ENCODE results near the gene KASH5.

KASH5 gene

DNA sequence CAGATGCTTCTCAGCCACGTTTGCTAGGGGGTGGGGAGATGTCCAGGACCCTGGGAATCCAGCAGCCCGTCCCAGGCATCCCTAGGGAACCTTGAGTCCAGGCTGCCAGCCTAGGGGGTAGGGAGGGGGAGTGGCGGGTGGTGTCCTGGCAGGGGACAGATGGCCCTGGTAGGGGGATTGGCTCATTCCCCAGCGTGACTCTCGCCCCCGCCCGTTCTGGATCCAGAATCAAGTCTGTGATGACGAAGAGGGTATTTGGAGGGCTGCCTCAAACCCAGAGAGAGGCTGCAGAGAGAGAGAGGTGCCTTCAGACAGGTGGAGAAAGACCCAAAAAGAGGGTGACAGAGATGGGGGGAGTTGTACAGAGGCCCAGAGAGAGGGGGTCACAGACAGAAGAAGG lies 49.2 kb downstream of the KASH5 start:
- no peak overlapping the region for H3K4me3 ChIP-seq (replicated peaks; ENCODE audit: low read depth, low read length)
- TF ChIP-seq, protein P1, sequence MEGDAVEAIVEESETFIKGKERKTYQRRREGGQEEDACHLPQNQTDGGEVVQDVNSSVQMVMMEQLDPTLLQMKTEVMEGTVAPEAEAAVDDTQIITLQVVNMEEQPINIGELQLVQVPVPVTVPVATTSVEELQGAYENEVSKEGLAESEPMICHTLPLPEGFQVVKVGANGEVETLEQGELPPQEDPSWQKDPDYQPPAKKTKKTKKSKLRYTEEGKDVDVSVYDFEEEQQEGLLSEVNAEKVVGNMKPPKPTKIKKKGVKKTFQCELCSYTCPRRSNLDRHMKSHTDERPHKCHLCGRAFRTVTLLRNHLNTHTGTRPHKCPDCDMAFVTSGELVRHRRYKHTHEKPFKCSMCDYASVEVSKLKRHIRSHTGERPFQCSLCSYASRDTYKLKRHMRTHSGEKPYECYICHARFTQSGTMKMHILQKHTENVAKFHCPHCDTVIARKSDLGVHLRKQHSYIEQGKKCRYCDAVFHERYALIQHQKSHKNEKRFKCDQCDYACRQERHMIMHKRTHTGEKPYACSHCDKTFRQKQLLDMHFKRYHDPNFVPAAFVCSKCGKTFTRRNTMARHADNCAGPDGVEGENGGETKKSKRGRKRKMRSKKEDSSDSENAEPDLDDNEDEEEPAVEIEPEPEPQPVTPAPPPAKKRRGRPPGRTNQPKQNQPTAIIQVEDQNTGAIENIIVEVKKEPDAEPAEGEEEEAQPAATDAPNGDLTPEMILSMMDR (IDR thresholded peaks at IDR 0.05; ENCODE audit: low read depth, low read length, missing control alignments): no peak
- no peak for DNase-seq (ENCODE audit: extremely low read depth, low read depth)

DNA sequence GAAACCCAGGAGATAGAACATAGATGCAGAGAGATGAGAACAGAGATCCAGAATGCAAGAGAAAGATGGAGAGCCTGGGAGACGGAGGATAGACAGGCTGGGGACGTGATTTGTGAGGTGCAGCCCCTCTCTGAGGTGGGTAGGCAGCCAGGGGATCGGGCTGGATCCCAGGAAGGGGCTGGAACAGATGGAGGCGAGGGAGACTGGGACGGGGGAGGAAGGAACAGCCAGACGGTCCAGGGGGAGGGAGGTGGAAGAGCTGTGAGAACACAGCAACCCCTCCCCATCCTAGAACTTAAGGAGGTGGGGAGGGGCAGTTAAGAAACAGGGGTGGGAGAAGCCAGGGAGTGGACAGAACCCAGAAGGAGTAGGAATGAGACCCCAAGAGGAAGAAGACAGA lies 50.2 kb downstream of the KASH5 start:
- TF ChIP-seq, protein P1 (IDR thresholded peaks at IDR 0.05; ENCODE audit: low read depth, low read length, missing control alignments): no peak
- DNase-seq (ENCODE audit: extremely low read depth, low read depth): no peak
- no peak overlapping the region for H3K4me3 ChIP-seq (replicated peaks; ENCODE audit: low read depth, low read length)

DNA sequence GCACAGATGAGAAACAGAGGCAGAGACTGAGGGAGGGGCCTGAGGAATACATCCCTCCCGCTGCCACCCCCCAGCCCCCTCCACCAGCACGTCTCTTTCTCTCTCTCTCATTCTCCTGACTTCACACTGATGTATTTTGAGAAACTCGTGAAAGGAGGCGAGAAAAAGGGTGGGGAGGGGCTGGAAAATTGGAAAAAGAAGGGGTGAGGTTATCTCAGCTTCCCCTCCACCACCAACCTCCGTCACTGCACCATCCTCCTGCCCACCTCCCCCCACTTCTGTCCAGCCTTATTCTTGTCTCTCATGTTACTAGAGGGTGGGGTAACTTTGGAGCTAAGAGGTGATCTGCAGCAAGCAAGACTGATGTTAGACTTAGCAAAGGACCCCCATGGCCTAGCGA lies 51.8 kb downstream of the KASH5 start:
- DNase-seq (ENCODE audit: extremely low read depth, low read depth): no peak
- H3K4me3 ChIP-seq (replicated peaks; ENCODE audit: low read depth, low read length): no peak overlapping the region
- TF ChIP-seq, protein P1 (IDR thresholded peaks at IDR 0.05; ENCODE audit: low read depth, low read length, missing control alignments): no peak

DNA sequence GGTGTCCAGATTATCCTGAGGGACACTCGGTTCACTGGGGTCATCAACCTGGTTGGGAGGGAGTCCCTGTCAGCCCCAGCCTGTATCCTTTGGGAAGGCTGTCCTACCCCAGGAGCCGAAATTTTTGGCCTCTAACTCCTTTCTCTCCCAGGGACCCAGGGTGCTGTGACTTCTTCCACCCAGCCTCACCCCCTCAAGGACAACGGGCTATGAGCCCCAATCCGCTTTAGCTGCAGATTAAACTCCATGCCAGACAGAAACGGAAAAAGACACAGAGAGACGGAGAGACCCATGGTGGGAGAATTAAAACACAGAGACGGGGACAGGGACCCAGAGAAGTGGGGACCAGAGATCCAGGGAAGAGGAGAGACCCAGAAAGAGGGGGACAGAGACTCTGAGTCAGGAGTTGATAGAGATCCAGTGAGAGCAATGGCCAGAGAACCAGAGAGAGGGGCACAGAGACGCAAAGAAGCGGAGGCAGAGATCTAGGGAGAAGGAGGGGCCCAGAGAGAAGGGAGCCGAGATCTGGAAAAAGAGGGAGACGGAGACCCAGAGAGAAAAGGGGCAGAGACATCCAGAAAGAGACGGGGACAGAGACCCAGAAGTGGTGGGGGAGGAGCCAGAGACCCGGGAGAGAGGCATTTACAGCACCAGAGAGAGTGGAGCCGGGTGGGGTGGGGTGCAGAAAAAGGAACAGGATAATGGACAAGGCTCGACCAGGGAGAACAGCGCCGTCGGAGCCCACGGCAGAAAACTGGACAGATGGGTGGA lies 52.6 kb downstream of the KASH5 start:
- no peak overlapping the region for H3K4me3 ChIP-seq (replicated peaks; ENCODE audit: low read depth, low read length)
- no peak for DNase-seq (ENCODE audit: extremely low read depth, low read depth)
- TF ChIP-seq, protein P1 (IDR thresholded peaks at IDR 0.05; ENCODE audit: low read depth, low read length, missing control alignments): no peak

DNA sequence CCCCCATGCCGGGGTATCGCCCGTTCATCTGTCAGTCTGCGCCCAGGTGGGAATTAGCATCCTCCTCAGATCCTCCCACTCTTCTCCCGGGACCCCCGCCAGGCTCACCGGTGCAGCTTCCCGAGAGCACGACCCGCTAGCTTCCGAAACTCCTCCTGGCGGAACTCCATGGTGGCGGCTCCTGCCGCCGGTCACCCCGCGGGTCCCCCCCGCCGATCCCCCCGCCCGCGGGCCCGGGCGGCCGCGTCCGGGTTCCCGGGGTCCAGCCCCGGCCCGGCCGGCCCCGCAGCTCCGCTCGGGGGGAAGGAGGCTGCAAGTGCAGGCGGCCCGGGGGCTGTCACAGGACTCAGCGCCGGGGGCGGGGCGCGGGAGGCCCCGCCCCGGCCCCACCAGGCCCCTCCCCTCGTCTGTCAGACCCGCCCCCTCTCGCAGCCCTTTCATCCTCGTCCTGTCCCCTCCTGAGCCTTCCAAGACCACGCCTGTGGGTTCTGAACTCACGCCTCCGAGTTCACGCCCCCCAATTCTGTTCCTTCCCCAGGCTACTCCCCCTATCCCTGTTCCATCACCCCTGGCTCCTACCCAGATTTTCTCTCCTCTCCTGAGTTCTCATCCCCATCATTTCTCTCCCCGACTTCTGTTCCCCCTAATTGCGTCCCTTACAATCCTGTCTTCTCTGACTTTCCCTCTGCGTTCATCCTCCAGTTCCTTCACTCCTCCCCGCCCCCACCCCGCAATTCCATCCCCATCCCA lies 53.3 kb downstream of the KASH5 start, which contains the start of gene SLC17A7:
TSS of gene SLC17A7 (minus strand) at position 318 of the 750 bp plus-strand sequence. CDS start at position 170, 148 bp downstream.
- TF ChIP-seq, protein P1 (IDR thresholded peaks at IDR 0.05; ENCODE audit: low read depth, low read length, missing control alignments): no peak
- H3K4me3 ChIP-seq (replicated peaks; ENCODE audit: low read depth, low read length): no peak within 1 kb of the TSS
- no peak for DNase-seq (ENCODE audit: extremely low read depth, low read depth)

DNA sequence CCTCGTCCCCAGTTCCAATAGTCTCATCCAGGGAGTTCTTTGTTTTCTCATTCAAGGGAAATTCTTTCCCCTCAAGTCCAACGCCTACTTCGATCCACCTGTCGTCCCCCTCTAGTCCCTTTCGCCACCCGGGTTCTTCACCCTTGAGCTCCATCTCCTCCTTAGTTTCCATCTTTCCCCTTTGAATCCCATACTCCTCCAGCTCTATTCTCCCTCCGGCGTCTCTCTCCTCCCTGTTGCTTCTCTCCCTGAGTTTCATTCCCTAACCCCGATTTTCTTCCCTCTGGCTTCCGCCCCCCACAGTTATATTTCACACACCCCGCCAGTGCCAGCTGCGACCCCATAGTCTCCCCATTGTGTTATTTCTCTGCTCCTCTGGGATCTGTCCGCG lies 53.9 kb downstream of the KASH5 start:
- TF ChIP-seq, protein P1 (IDR thresholded peaks at IDR 0.05; ENCODE audit: low read depth, low read length, missing control alignments): no peak
- no peak overlapping the region for H3K4me3 ChIP-seq (replicated peaks; ENCODE audit: low read depth, low read length)
- no peak for DNase-seq (ENCODE audit: extremely low read depth, low read depth)
